IMR-90 (cell line): ENCODE data around the gene VOPP1. TPM values are rescaled to one million over a fixed set of nuclear protein-coding genes. Genes with fewer than 3 reads are reported as not detected.

Experiments used
- ATAC-seq: fragments of 200-7000 bp; cut with Tn5 transposase; 2 replicates; pipeline ENCODE4 v1.9.1; 2020; ENCODE audit warnings: low read depth, mild to moderate bottlenecking, moderate library complexity
- BruUV-seq: library from RNA; stranded (reverse); fragments of 400-500 nt; replicated peaks from 2 replicates; lab custom pipeline; 2021; lab: Mats Ljungman, UMichigan
- CTCF ChIA-PET: fragments of 300-600 bp; formaldehyde crosslinking; extraction: SDS; loops from one replicate; lab custom pipeline; 2021; ENCODE audit warnings: antibody characterized with exemption; lab: Yijun Ruan, JAX
- POLR2A ChIA-PET: fragments of 300-600 bp; sonication (Branson Sonifier 250); formaldehyde crosslinking; loops from one replicate; lab custom pipeline; 2022; ENCODE audit warnings: antibody characterized with exemption; ENCODE audit not compliant: unreplicated experiment; lab: Charles Lee
- DNase-seq: peaks from one replicate; pipeline ENCODE4 v3.0.0; 2013
- H2AFZ ChIP-seq: replicated peaks from 2 replicates; pipeline ENCODE3; 2013; ENCODE audit warnings: low read length, mild to moderate bottlenecking; ENCODE audit not compliant: poor library complexity
- H2AK5ac ChIP-seq: 2 replicates; pipeline ENCODE4 v1.6.1; 2013; ENCODE audit warnings: low read depth, low read length, inconsistent platforms
- H2AK9ac ChIP-seq: replicated peaks from 2 replicates; pipeline ENCODE3; 2013; ENCODE audit warnings: mild to moderate bottlenecking, low read depth, low read length, moderate library complexity; ENCODE audit not compliant: poor library complexity
- H2BK120ac ChIP-seq: 2 replicates; pipeline ENCODE4 v1.6.1; 2013; ENCODE audit warnings: low read depth, low read length, inconsistent platforms
- H2BK15ac ChIP-seq: 3 replicates; pipeline ENCODE4 v1.6.1; 2013; ENCODE audit warnings: low read depth, low read length, inconsistent platforms
- H2BK20ac ChIP-seq: 2 replicates; pipeline ENCODE4 v1.6.1; 2013; ENCODE audit warnings: low read depth, mild to moderate bottlenecking, inconsistent platforms, low read length, moderate library complexity
- H2BK5ac ChIP-seq: 2 replicates; pipeline ENCODE4 v1.6.1; 2013; ENCODE audit warnings: mild to moderate bottlenecking, low read depth, low read length, inconsistent platforms; ENCODE audit not compliant: poor library complexity, severe bottlenecking
- H3K14ac ChIP-seq: replicated peaks from 2 replicates; pipeline ENCODE4 v1.6.1; 2013; ENCODE audit warnings: low read depth, low read length, inconsistent platforms
- H3K18ac ChIP-seq: 2 replicates; pipeline ENCODE4 v1.6.1; 2013; ENCODE audit warnings: low read depth, low read length, control low read depth
- H3K23ac ChIP-seq: 2 replicates; pipeline ENCODE4 v1.6.1; 2013; ENCODE audit warnings: low read depth, low read length, inconsistent platforms
- H3K27ac ChIP-seq: 2 replicates; pipeline ENCODE4 v1.5.1; 2013; ENCODE audit warnings: mild to moderate bottlenecking, control low read depth, low read length; ENCODE audit not compliant: insufficient read depth
- H3K27me3 ChIP-seq: 2 replicates; pipeline ENCODE4 v1.6.1; 2013; ENCODE audit warnings: low read length; ENCODE audit not compliant: control insufficient read depth, insufficient read depth
- H3K36me3 ChIP-seq: 2 replicates; pipeline ENCODE4 v1.6.1; 2013; ENCODE audit warnings: low read length, mixed read lengths; ENCODE audit not compliant: control insufficient read depth, insufficient read depth
- H3K4ac ChIP-seq: 2 replicates; pipeline ENCODE4 v1.6.1; 2013; ENCODE audit warnings: low read depth, low read length, inconsistent platforms
- H3K4me1 ChIP-seq: 2 replicates; pipeline ENCODE4 v1.6.1; 2013; ENCODE audit warnings: low read length, mixed read lengths; ENCODE audit not compliant: control insufficient read depth, insufficient read depth
- H3K4me2 ChIP-seq: 2 replicates; pipeline ENCODE4 v1.6.1; 2013; ENCODE audit warnings: low read depth, mild to moderate bottlenecking, control low read depth, low read length, moderate library complexity
- H3K4me3 ChIP-seq: 2 replicates; pipeline ENCODE4 v1.5.1; 2013; ENCODE audit warnings: low read depth, mild to moderate bottlenecking, control low read depth, low read length, moderate library complexity; ENCODE audit not compliant: insufficient read depth
- H3K56ac ChIP-seq: 2 replicates; pipeline ENCODE4 v1.6.1; 2013; ENCODE audit warnings: low read length, inconsistent platforms; ENCODE audit not compliant: insufficient read depth; ENCODE audit errors: extremely low read depth
- H3K79me1 ChIP-seq, 2 experiments: 2 replicates each; pipeline ENCODE4 v1.6.1; 2013; ENCODE audit warnings: low read length in 2 of 2, inconsistent platforms in 1 of 2, low read depth in 1 of 2
- H3K9ac ChIP-seq: 2 replicates; pipeline ENCODE4 v1.6.1; 2013; ENCODE audit warnings: low read depth, low read length, control low read depth
- H3K9me1 ChIP-seq: 2 replicates; pipeline ENCODE4 v1.6.1; 2013; ENCODE audit warnings: low read length, inconsistent platforms; ENCODE audit not compliant: insufficient read depth
- H3K9me3 ChIP-seq: 2 replicates; pipeline ENCODE4 v1.6.1; 2013; ENCODE audit warnings: low read length; ENCODE audit not compliant: control insufficient read depth, insufficient read depth
- H4K20me1 ChIP-seq: 2 replicates; pipeline ENCODE4 v1.6.1; 2013; ENCODE audit warnings: low read length, inconsistent platforms; ENCODE audit not compliant: insufficient read depth
- H4K5ac ChIP-seq: 2 replicates; pipeline ENCODE4 v1.6.1; 2013; ENCODE audit warnings: mild to moderate bottlenecking, low read depth, low read length, control low read depth
- H4K8ac ChIP-seq, 2 experiments: 2 replicates each; pipeline ENCODE4 v1.6.1; 2013; ENCODE audit warnings: low read depth in 2 of 2, low read length in 2 of 2, control low read depth in 1 of 2, inconsistent platforms in 1 of 2
- H4K91ac ChIP-seq: 2 replicates; pipeline ENCODE4 v1.6.1; 2013; ENCODE audit warnings: low read depth, low read length, inconsistent platforms; ENCODE audit not compliant: insufficient read depth
- BHLHE40 ChIP-seq: fragments of 150-350 bp; IDR thresholded peaks from 2 replicates; pipeline ENCODE4 v1.6.1; 2016; ENCODE audit warnings: mild to moderate bottlenecking, low read depth, low read length
- CEBPB ChIP-seq: IDR thresholded peaks from 2 replicates; pipeline ENCODE4 v1.6.1; 2012; ENCODE audit warnings: low read depth, low read length, improper control_type of control experiment
- CHD1 ChIP-seq: IDR thresholded peaks from 2 replicates; pipeline ENCODE4 v1.6.1; 2012; ENCODE audit warnings: low read depth, low read length, improper control_type of control experiment
- ELK1 ChIP-seq: fragments of 150-350 bp; IDR thresholded peaks from 2 replicates; pipeline ENCODE4 v1.6.1; 2016; ENCODE audit warnings: low read depth, mild to moderate bottlenecking, low read length, moderate library complexity, borderline replicate concordance
- FOS ChIP-seq: fragments of 150-350 bp; IDR thresholded peaks from 2 replicates; pipeline ENCODE4 v1.6.1; 2016; ENCODE audit warnings: low read depth, low read length
- MAFK ChIP-seq: IDR thresholded peaks from 2 replicates; pipeline ENCODE4 v1.6.1; 2012; ENCODE audit warnings: low read depth, low read length, improper control_type of control experiment
- MAZ ChIP-seq: IDR thresholded peaks from 2 replicates; pipeline ENCODE4 v1.6.1; 2012; ENCODE audit warnings: low read depth, mild to moderate bottlenecking, low read length, improper control_type of control experiment, moderate library complexity, borderline replicate concordance
- MXI1 ChIP-seq: IDR thresholded peaks from 2 replicates; pipeline ENCODE4 v1.6.1; 2012; ENCODE audit warnings: low read depth, mild to moderate bottlenecking, low read length, moderate library complexity, borderline replicate concordance
- NFE2L2 ChIP-seq: fragments of 150-350 bp; IDR thresholded peaks from 2 replicates; pipeline ENCODE4 v1.6.1; 2016; ENCODE audit warnings: low read depth, mild to moderate bottlenecking, low read length
- POLR2A ChIP-seq: IDR thresholded peaks from 2 replicates; pipeline ENCODE4 v1.6.1; 2012; ENCODE audit warnings: mild to moderate bottlenecking, low read depth, low read length
- RAD21 ChIP-seq: IDR thresholded peaks from 2 replicates; pipeline ENCODE4 v1.6.1; 2012; ENCODE audit warnings: low read length, improper control_type of control experiment
- RCOR1 ChIP-seq: IDR thresholded peaks from 2 replicates; pipeline ENCODE4 v1.6.1; 2012; ENCODE audit warnings: mild to moderate bottlenecking, low read length, improper control_type of control experiment; ENCODE audit not compliant: insufficient replicate concordance
- RFX5 ChIP-seq: IDR thresholded peaks from 2 replicates; pipeline ENCODE4 v1.8.0; 2012; ENCODE audit warnings: low read depth, mild to moderate bottlenecking, low read length, moderate library complexity
- SMC3 ChIP-seq: fragments of 150-350 bp; IDR thresholded peaks from 2 replicates; pipeline ENCODE4 v1.6.1; 2016; ENCODE audit warnings: low read depth, mild to moderate bottlenecking, antibody characterized with exemption, low read length, moderate library complexity
- USF2 ChIP-seq: fragments of 150-350 bp; IDR thresholded peaks from 2 replicates; pipeline ENCODE4 v1.6.1; 2017; ENCODE audit warnings: mild to moderate bottlenecking, antibody characterized with exemption, low read length, low read depth
- WGBS, 2 experiments: methylation state at CpG; one replicate each; pipeline versions ENCODE4 v1.1.5 to v1.1.7; 2013; ENCODE audit warnings: missing lambda C conversion rate in 2 of 2; ENCODE audit not compliant: insufficient read length in 1 of 2; ENCODE audit errors: extremely low coverage in 2 of 2; 5-methylcytosine and 5-hydroxymethylcytosine counted together
- dilution Hi-C: fragments of 300-500 bp; cut with HindIII; formaldehyde crosslinking; loops from one replicate; pipeline ENCODE4 v1.14.3; 2018; ENCODE audit warnings: low sequenced_read_pairs; ENCODE audit not compliant: unreplicated experiment
- in situ Hi-C: fragments of 300-500 bp; cut with MboI; formaldehyde crosslinking; loops from 3 replicates; pipeline ENCODE4 v1.14.3; 2019; ENCODE audit warnings: low sequenced_read_pairs, inconsistent platforms, mixed read lengths
- intact Hi-C: fragments of 100-400 bp; cut with micrococcal nuclease; formaldehyde crosslinking; loops from 2 replicates; pipeline ENCODE4 v1.10.0; 2022
- polyA plus RNA-seq, 3 experiments: library from polyadenylated mRNA; depleted of rRNA; stranded (reverse); fragments of >200 nt; gene quantifications; 2 replicates each; pipeline ENCODE4 v1.2.3, GENCODE V29; 2012; ENCODE audit warnings: low replicate concordance in 1 of 3
- total RNA-seq: library from RNA; depleted of rRNA; stranded (reverse); fragments of >200 nt; gene quantifications from 2 replicates; pipeline ENCODE4 v1.2.3, GENCODE V29; 2012

Gene VOPP1
- total and polyA plus RNA-seq, 2 of the 4 experiments (the other 2 are of a cell fraction): 60.2 to 94.5 TPM

GRCh38 chr7:55552320-55553023, 19.8 kb downstream of the VOPP1 start (continued):
- TF ChIP-seq ELK1 (no peak), MAFK (peak; percentile 81)

- ATAC-seq: no peak
- Histone ChIP-seq H2AK5ac (no peak overlapping the region), H3K9me3 (no peaks in the 10 kb centered on the region), H3K4me3 (no peak overlapping the region), H2BK5ac (no peak overlapping the region), H3K56ac (no peak overlapping the region), H3K23ac (no peak overlapping the region), H4K5ac (no peak overlapping the region), H4K91ac (no peak overlapping the region), H3K9ac (no peak overlapping the region), H3K4ac (0 out of 2 replicates have a peak overlapping the region, but pooled peaks have one; percentile 6), H3K79me1 (peaks cover 31 to 97% of the 10 kb centered on the region in 2 experiments), H4K20me1 (peaks cover 97% of the 10 kb centered on the region), H3K9me1 (peaks cover 57% of the 10 kb centered on the region), H3K14ac (no peak overlapping the region), H2AFZ (no peak overlapping the region), H2BK20ac (no peak overlapping the region), H3K36me3 (peaks cover 3% of the 10 kb centered on the region), H3K18ac (no peak overlapping the region), H2BK15ac (no peak overlapping the region), H3K27ac (no peak overlapping the region), H4K8ac (no peak overlapping the region), H2BK120ac (no peak overlapping the region), H2AK9ac (no peak overlapping the region), H3K4me2 (no peak overlapping the region), H3K27me3 (no peaks in the 10 kb centered on the region), H3K4me1 (peaks cover 27% of the 10 kb centered on the region)
- BruUV-seq: no TSS peak
- dilution Hi-C loops (no loop called here), intact Hi-C loops (no loop called here), in situ Hi-C loops (loop anchor here (25.0 kb wide), 1 partner anchor 789 kb away; the partner anchor contains the start of gene SEC61G)
- 95% methylated on average over 5 of the region's 11 CpGs; no CpG with 5 or more reads in 1 of the 2 experiments for WGBS, 2 experiments
- POLR2A ChIA-PET: no interaction called here
- no peak for DNase-seq
- CTCF ChIA-PET: no interaction called here
- TF ChIP-seq MAFK (no peak), RFX5 (no peak), MAZ (no peak), USF2 (no peak), SMC3 (no peak), MXI1 (no peak), CHD1 (no peak), POLR2A (no peak), FOS (no peak), BHLHE40 (no peak), NFE2L2 (no peak), RAD21 (no peak), RCOR1 (no peak), CEBPB (no peak)
Measured at GRCh38 chr7:55550841-55551537, 21.3 kb downstream of the VOPP1 start.
